Activated T-helper 1 cell treated with Interleukin-2 at 50 U/mL for 16 hours (primary cell): Measurements from ENCODE around the gene SAP30L.

Experiments used
- DNase-seq: peaks from one replicate; pipeline ENCODE4 v3.0.0-alpha.2; 2020; ENCODE audit warnings: low read depth

SAP30L gene

GRCh38 chr5:154421868-154422267, 23.9 kb upstream of the SAP30L start:
- no peak for DNase-seq

GRCh38 chr5:154422298-154422697, 23.5 kb upstream of the SAP30L start:
- DNase-seq, result no peak

- DNase-seq, result no peak
Observed at GRCh38 chr5:154428208-154428607, 17.6 kb upstream of the SAP30L start.

- no peak for DNase-seq
Observed at GRCh38 chr5:154429341-154429740, 16.5 kb upstream of the SAP30L start.

GRCh38 chr5:154430466-154430865, 15.3 kb upstream of the SAP30L start:
- no peak for DNase-seq

GRCh38 chr5:154430961-154431630, 14.7 kb upstream of the SAP30L start:
- DNase-seq, result no peak

- DNase-seq, result no peak
Observed at GRCh38 chr5:154435226-154435625, 10.6 kb upstream of the SAP30L start.

GRCh38 chr5:154437281-154437965, 8.4 kb upstream of the SAP30L start:
- DNase-seq, result no peak

- no peak for DNase-seq
Observed at GRCh38 chr5:154440540-154440939, 5.3 kb upstream of the SAP30L start.

GRCh38 chr5:154442801-154443200, 3.0 kb upstream of the SAP30L start:
- no peak for DNase-seq

- peak; percentile 1 for DNase-seq
Observed at GRCh38 chr5:154444556-154445421, 1.0 kb upstream of the SAP30L start.

GRCh38 chr5:154446195-154447088, 645 bp downstream of the SAP30L start:
- DNase-seq, result peak; percentile 25

- no peak for DNase-seq
Observed at GRCh38 chr5:154447089-154447725, 1.4 kb downstream of the SAP30L start.

- no peak for DNase-seq
Observed at GRCh38 chr5:154449786-154450185, 4.0 kb downstream of the SAP30L start.

GRCh38 chr5:154451957-154452356, 6.2 kb downstream of the SAP30L start:
- no peak for DNase-seq

- no peak for DNase-seq
Observed at GRCh38 chr5:154455585-154455984, 9.8 kb downstream of the SAP30L start.

GRCh38 chr5:154456540-154456939, 10.7 kb downstream of the SAP30L start:
- no peak for DNase-seq

GRCh38 chr5:154459015-154459414, 13.2 kb downstream of the SAP30L start:
- DNase-seq, result no peak

- DNase-seq, result no peak
Observed at GRCh38 chr5:154460172-154460571, 14.4 kb downstream of the SAP30L start.

- no peak for DNase-seq
Observed at GRCh38 chr5:154461531-154461930, 15.7 kb downstream of the SAP30L start.

GRCh38 chr5:154464438-154464837, 18.6 kb downstream of the SAP30L start:
- no peak for DNase-seq
